Measurements from ENCODE around the gene SRRT. TPM values are rescaled to one million over a fixed set of nuclear protein-coding genes. Genes with fewer than 3 reads are reported as not detected.
"Not testable (repeated sequence)": the region's sequence is repeated elsewhere in the genome, so short reads cannot be mapped to it uniquely, and the experiment has no call there.

SRRT gene
- total and polyA plus RNA-seq, 2 of the 4 experiments (the other 2 are of a cell fraction), result 41.4 to 93.5 TPM

- H3K36me3 ChIP-seq (ENCODE audit: control insufficient read depth, insufficient read depth, low read length); H2BK15ac ChIP-seq (ENCODE audit: low read depth, low read length); H3K14ac ChIP-seq (replicated peaks; ENCODE audit: low read depth, low read length); H3K4me2 ChIP-seq (ENCODE audit: low read depth, low read length); POLR2A ChIA-PET (ENCODE audit: unreplicated experiment); H2AK5ac ChIP-seq (ENCODE audit: low read depth, low read length); H3K79me1 ChIP-seq (ENCODE audit: low read depth in 1 of 2, low read length in 2 of 2); in situ Hi-C loops (cut with MboI; ENCODE audit: low sequenced_read_pairs); H2BK120ac ChIP-seq (ENCODE audit: low read depth, low read length); H3K4me1 ChIP-seq (ENCODE audit: control insufficient read depth, insufficient read depth, low read length); H4K8ac ChIP-seq (ENCODE audit: low read depth in 2 of 2, low read length in 2 of 2); H2BK20ac ChIP-seq (ENCODE audit: low read depth, low read length); H3K9ac ChIP-seq (ENCODE audit: low read depth, low read length); H3K27me3 ChIP-seq (ENCODE audit: control insufficient read depth, insufficient read depth, low read length); dilution Hi-C loops (cut with HindIII; ENCODE audit: low sequenced_read_pairs, unreplicated experiment); H3K23ac ChIP-seq (ENCODE audit: low read depth, low read length); H3K27ac ChIP-seq (ENCODE audit: insufficient read depth, low read length); BruUV-seq (replicated peaks); H3K4ac ChIP-seq (ENCODE audit: low read depth, low read length); H3K56ac ChIP-seq (ENCODE audit: extremely low read depth, insufficient read depth, low read length); H3K9me1 ChIP-seq (ENCODE audit: insufficient read depth, low read length); H2BK5ac ChIP-seq (ENCODE audit: low read depth, low read length, poor library complexity, severe bottlenecking); H3K9me3 ChIP-seq (ENCODE audit: control insufficient read depth, insufficient read depth, low read length); intact Hi-C loops (cut with micrococcal nuclease); H3K4me3 ChIP-seq (ENCODE audit: insufficient read depth, low read depth, low read length); H3K18ac ChIP-seq (ENCODE audit: low read depth, low read length); DNase-seq; H4K91ac ChIP-seq (ENCODE audit: insufficient read depth, low read depth, low read length); H4K5ac ChIP-seq (ENCODE audit: low read depth, low read length); ATAC-seq (ENCODE audit: low read depth); H2AK9ac ChIP-seq (replicated peaks; ENCODE audit: low read depth, low read length, poor library complexity); H2AFZ ChIP-seq (replicated peaks; ENCODE audit: low read length, poor library complexity); H4K20me1 ChIP-seq (ENCODE audit: insufficient read depth, low read length): not testable (repeated sequence)
- CTCF ChIA-PET, result interaction anchor here (0.6 kb wide), 2 partner anchors 97 to 167 kb away, joined by 4 to 5 read pairs; no protein-coding TSS in a partner anchor
- 100% methylated on average over 2 of the region's 7 CpGs; no CpG with 5 or more reads in 1 of the 2 experiments for WGBS, 2 experiments (ENCODE audit: extremely low coverage in 2 of 2, insufficient read length in 1 of 2)
These were observed 35.5 kb downstream of the SRRT start for GRCh38 chr7:100910443-100910842.
